Measurements from ENCODE around the gene SH3D19.

The SH3D19 gene

GRCh38 chr4:151219091-151219490 is 106.3 kb downstream of the SH3D19 start:
- Mint-ChIP-seq H3K27ac (no peak overlapping the region), H3K27me3 (ENCODE audit: low read depth) (peaks cover 23% of the 10 kb centered on the region), H3K9me3 (no peaks in the 10 kb centered on the region)

GRCh38 chr4:151218343-151218742 is 107.1 kb downstream of the SH3D19 start:
- H3K36me3 Mint-ChIP-seq (ENCODE audit: low read depth) = no peaks in the 10 kb centered on the region
- no peak for DNase-seq (ENCODE audit: low spot score)
- H3K27me3 Mint-ChIP-seq (ENCODE audit: low read depth) = peaks cover 20% of the 10 kb centered on the region
- H3K9me3 Mint-ChIP-seq = no peaks in the 10 kb centered on the region
- no peak overlapping the region for H3K4me3 Mint-ChIP-seq
- H3K27ac Mint-ChIP-seq = no peak overlapping the region
- no peaks in the 10 kb centered on the region for H3K4me1 Mint-ChIP-seq (ENCODE audit: low read depth)

More at GRCh38 chr4:151219091-151219490, 106.3 kb downstream of the SH3D19 start:
- no peak overlapping the region for H3K4me3 Mint-ChIP-seq
- H3K4me1 Mint-ChIP-seq (ENCODE audit: low read depth) = no peaks in the 10 kb centered on the region
- no peaks in the 10 kb centered on the region for H3K36me3 Mint-ChIP-seq (ENCODE audit: low read depth)
- DNase-seq (ENCODE audit: low spot score) = no peak

- Mint-ChIP-seq H3K9me3 (no peaks in the 10 kb centered on the region), H3K27me3 (ENCODE audit: low read depth) (peaks cover 20% of the 10 kb centered on the region), H3K27ac (no peak overlapping the region), H3K4me1 (ENCODE audit: low read depth) (no peaks in the 10 kb centered on the region), H3K4me3 (no peak overlapping the region), H3K36me3 (ENCODE audit: low read depth) (no peaks in the 10 kb centered on the region)
- no peak for DNase-seq (ENCODE audit: low spot score)
Observed at GRCh38 chr4:151217326-151217725, 108.1 kb downstream of the SH3D19 start.

GRCh38 chr4:151215295-151215694 is 110.1 kb downstream of the SH3D19 start:
- no peak for DNase-seq (ENCODE audit: low spot score)
- Mint-ChIP-seq H3K27ac (no peak overlapping the region), H3K4me3 (no peak overlapping the region), H3K27me3 (ENCODE audit: low read depth) (peaks cover 15% of the 10 kb centered on the region), H3K4me1 (ENCODE audit: low read depth) (no peaks in the 10 kb centered on the region), H3K36me3 (ENCODE audit: low read depth) (no peaks in the 10 kb centered on the region), H3K9me3 (no peaks in the 10 kb centered on the region)

- no peak for DNase-seq (ENCODE audit: low spot score)
- H3K36me3 Mint-ChIP-seq (ENCODE audit: low read depth) = no peaks in the 10 kb centered on the region
Observed at GRCh38 chr4:151207868-151208267, 117.5 kb downstream of the SH3D19 start.

GRCh38 chr4:151207186-151207585 is 118.2 kb downstream of the SH3D19 start:
- no peak for DNase-seq (ENCODE audit: low spot score)
- no peaks in the 10 kb centered on the region for H3K4me1 Mint-ChIP-seq (ENCODE audit: low read depth)
- H3K27ac Mint-ChIP-seq = no peak overlapping the region
- no peaks in the 10 kb centered on the region for H3K9me3 Mint-ChIP-seq
- no peaks in the 10 kb centered on the region for H3K36me3 Mint-ChIP-seq (ENCODE audit: low read depth)
- H3K4me3 Mint-ChIP-seq = no peak overlapping the region
- H3K27me3 Mint-ChIP-seq (ENCODE audit: low read depth) = peaks cover 4% of the 10 kb centered on the region

More at GRCh38 chr4:151207868-151208267, 117.5 kb downstream of the SH3D19 start:
- H3K4me1 Mint-ChIP-seq (ENCODE audit: low read depth) = no peaks in the 10 kb centered on the region
- no peak overlapping the region for H3K27ac Mint-ChIP-seq
- H3K9me3 Mint-ChIP-seq = no peaks in the 10 kb centered on the region
- H3K27me3 Mint-ChIP-seq (ENCODE audit: low read depth) = peaks cover 4% of the 10 kb centered on the region
- H3K4me3 Mint-ChIP-seq = no peak overlapping the region

- DNase-seq (ENCODE audit: low spot score) = no peak
- no peak overlapping the region for H3K4me3 Mint-ChIP-seq
- H3K27me3 Mint-ChIP-seq (ENCODE audit: low read depth) = peaks cover 4% of the 10 kb centered on the region
- no peaks in the 10 kb centered on the region for H3K4me1 Mint-ChIP-seq (ENCODE audit: low read depth)
- no peak overlapping the region for H3K27ac Mint-ChIP-seq
- H3K36me3 Mint-ChIP-seq (ENCODE audit: low read depth) = no peaks in the 10 kb centered on the region
- no peaks in the 10 kb centered on the region for H3K9me3 Mint-ChIP-seq
Observed at GRCh38 chr4:151206241-151207005, 119.0 kb downstream of the SH3D19 start.

GRCh38 chr4:151205722-151206121 is 119.7 kb downstream of the SH3D19 start:
- no peaks in the 10 kb centered on the region for H3K9me3 Mint-ChIP-seq
- peaks cover 4% of the 10 kb centered on the region for H3K27me3 Mint-ChIP-seq (ENCODE audit: low read depth)
- no peak for DNase-seq (ENCODE audit: low spot score)
- no peak overlapping the region for H3K27ac Mint-ChIP-seq
- no peaks in the 10 kb centered on the region for H3K4me1 Mint-ChIP-seq (ENCODE audit: low read depth)
- H3K4me3 Mint-ChIP-seq = no peak overlapping the region
- H3K36me3 Mint-ChIP-seq (ENCODE audit: low read depth) = no peaks in the 10 kb centered on the region

- no peak overlapping the region for H3K4me3 Mint-ChIP-seq
- H3K27ac Mint-ChIP-seq = no peak overlapping the region
- no peak for DNase-seq (ENCODE audit: low spot score)
- no peaks in the 10 kb centered on the region for H3K4me1 Mint-ChIP-seq (ENCODE audit: low read depth)
- H3K9me3 Mint-ChIP-seq = no peaks in the 10 kb centered on the region
- no peaks in the 10 kb centered on the region for H3K36me3 Mint-ChIP-seq (ENCODE audit: low read depth)
- H3K27me3 Mint-ChIP-seq (ENCODE audit: low read depth) = peaks cover 4% of the 10 kb centered on the region
Observed at GRCh38 chr4:151204925-151205524, 120.4 kb downstream of the SH3D19 start.

- Mint-ChIP-seq H3K27me3 (ENCODE audit: low read depth) (peaks cover 4% of the 10 kb centered on the region), H3K36me3 (ENCODE audit: low read depth) (no peaks in the 10 kb centered on the region), H3K4me1 (ENCODE audit: low read depth) (no peaks in the 10 kb centered on the region), H3K4me3 (no peak overlapping the region), H3K27ac (no peak overlapping the region), H3K9me3 (no peaks in the 10 kb centered on the region)
- DNase-seq (ENCODE audit: low spot score) = no peak
Observed at GRCh38 chr4:151202851-151203455, 122.5 kb downstream of the SH3D19 start.

- no peaks in the 10 kb centered on the region for H3K4me1 Mint-ChIP-seq (ENCODE audit: low read depth)
- no peak for DNase-seq (ENCODE audit: low spot score)
- H3K27me3 Mint-ChIP-seq (ENCODE audit: low read depth) = peaks cover 4% of the 10 kb centered on the region
- H3K4me3 Mint-ChIP-seq = no peak overlapping the region
- H3K9me3 Mint-ChIP-seq = no peaks in the 10 kb centered on the region
- H3K27ac Mint-ChIP-seq = no peak overlapping the region
- H3K36me3 Mint-ChIP-seq (ENCODE audit: low read depth) = no peaks in the 10 kb centered on the region
Observed at GRCh38 chr4:151202381-151202780, 123.0 kb downstream of the SH3D19 start.

- Mint-ChIP-seq H3K27ac (no peak overlapping the region), H3K4me1 (ENCODE audit: low read depth) (no peaks in the 10 kb centered on the region), H3K36me3 (ENCODE audit: low read depth) (no peaks in the 10 kb centered on the region), H3K4me3 (no peak overlapping the region), H3K9me3 (no peaks in the 10 kb centered on the region), H3K27me3 (ENCODE audit: low read depth) (no peaks in the 10 kb centered on the region)
- DNase-seq (ENCODE audit: low spot score) = no peak
Observed at GRCh38 chr4:151199319-151200190, 125.8 kb downstream of the SH3D19 start.

GRCh38 chr4:151198748-151199147 is 126.7 kb downstream of the SH3D19 start:
- no peaks in the 10 kb centered on the region for H3K27me3 Mint-ChIP-seq (ENCODE audit: low read depth)
- no peaks in the 10 kb centered on the region for H3K4me1 Mint-ChIP-seq (ENCODE audit: low read depth)
- H3K36me3 Mint-ChIP-seq (ENCODE audit: low read depth) = no peaks in the 10 kb centered on the region
- H3K9me3 Mint-ChIP-seq = no peaks in the 10 kb centered on the region
- DNase-seq (ENCODE audit: low spot score) = no peak
- H3K27ac Mint-ChIP-seq = no peak overlapping the region
- no peak overlapping the region for H3K4me3 Mint-ChIP-seq

GRCh38 chr4:151197247-151197646 is 128.2 kb downstream of the SH3D19 start:
- no peak for DNase-seq (ENCODE audit: low spot score)
- H3K4me3 Mint-ChIP-seq = no peak overlapping the region
- H3K36me3 Mint-ChIP-seq (ENCODE audit: low read depth) = no peaks in the 10 kb centered on the region
- H3K9me3 Mint-ChIP-seq = no peaks in the 10 kb centered on the region
- no peaks in the 10 kb centered on the region for H3K27me3 Mint-ChIP-seq (ENCODE audit: low read depth)
- no peaks in the 10 kb centered on the region for H3K4me1 Mint-ChIP-seq (ENCODE audit: low read depth)
- H3K27ac Mint-ChIP-seq = no peak overlapping the region

Measured in T-helper 2 cell treated with Interferon-gamma antibody and Interleukin-4, amounts not matched to agents 5 μg/mL and 100 μg/mL, for 36 hours (primary cell).